Kidney (tissue), 14 donors: ENCODE data around the gene OBSCN. TPM values are rescaled to one million over a fixed set of nuclear protein-coding genes. Genes with fewer than 3 reads are reported as not detected.

ENCODE experiments used
- DNase-seq, 5 donors: peaks; one replicate each; pipeline ENCODE4 v3.0.0-alpha.2; 2013 to 2020
- FAIRE-seq: peaks from 2 replicates; lab custom pipeline; 2012; peaks lifted over from hg19 to GRCh38; lab: Jason Lieb, UNC
- H3K27ac ChIP-seq, 2 donors: one replicate each; pipeline ENCODE4 v1.7.0; 2013; ENCODE audit warnings: low read depth in 2 of 2, low read length in 2 of 2, inconsistent platforms in 1 of 2
- H3K27me3 ChIP-seq: one replicate; pipeline ENCODE4 v1.7.1; 2013; ENCODE audit warnings: low read length, inconsistent platforms; ENCODE audit not compliant: control insufficient read depth, insufficient read depth
- H3K36me3 ChIP-seq, 3 donors: one replicate each; pipeline versions ENCODE4 v1.7.0 to v1.7.1; 2013; ENCODE audit warnings: low read length in 3 of 3, control low read depth in 1 of 3, inconsistent platforms in 1 of 3; ENCODE audit not compliant: insufficient read depth in 3 of 3, control insufficient read depth in 2 of 3
- H3K4me1 ChIP-seq, 3 donors: one replicate each; pipeline versions ENCODE4 v1.7.0 to v1.7.1; 2013; ENCODE audit warnings: low read length in 3 of 3, inconsistent platforms in 1 of 3, low read depth in 1 of 3; ENCODE audit not compliant: control insufficient read depth in 2 of 3, insufficient read depth in 2 of 3
- H3K4me3 ChIP-seq, 3 donors: one replicate each; pipeline versions ENCODE4 v1.7.0 to v1.8.1; 2013; ENCODE audit warnings: low read length in 3 of 3, control low read depth in 1 of 3, inconsistent platforms in 1 of 3
- H3K9ac ChIP-seq, 3 donors: one replicate each; pipeline versions ENCODE4 v1.7.0 to v1.7.1; 2013; ENCODE audit warnings: low read length in 3 of 3, control low read depth in 1 of 3, inconsistent platforms in 1 of 3
- H3K9me3 ChIP-seq, 3 donors: one replicate each; pipeline versions ENCODE4 v1.7.0 to v1.7.1; 2013; ENCODE audit warnings: low read length in 3 of 3, control low read depth in 1 of 3, inconsistent platforms in 1 of 3; ENCODE audit not compliant: control insufficient read depth in 2 of 3, insufficient read depth in 1 of 3
- intact Hi-C: fragments of 100-400 bp; cut with DNase I; formaldehyde crosslinking; loops from one replicate; pipeline ENCODE4 v1.11.1; 2022
- polyA plus RNA-seq: library from polyadenylated mRNA; stranded (reverse); fragments of 350-450 nt; fragmentation: Illumina TruSeq; extraction: RNeasy Lipid Tissue Mini Kit (QIAGEN cat#74804); gene quantifications from one replicate; pipeline ENCODE4 v1.2.3, GENCODE V29; 2014; ENCODE audit warnings: low read depth, low replicate concordance; ENCODE audit not compliant: insufficient read depth
- total RNA-seq: library from RNA; stranded (reverse); fragmentation: NEBNext Ultra II Directional; extraction: Animal tissue kit (Norgen Biotek cat#: 25700); gene quantifications from one replicate; pipeline ENCODE4 v1.2.1, GENCODE V29; 2021
- TF ChIP-seq, protein P1 (sequence below): IDR thresholded peaks from 3 replicates; pipeline ENCODE4 v1.5.1; 2012; ENCODE audit warnings: mild to moderate bottlenecking, moderate library complexity, borderline replicate concordance; ENCODE audit not compliant: insufficient read depth; ENCODE audit errors: extremely low read depth
- donor health status: control.
- donor health status: control.
- donor health status: control.
- donor health status: control.
- donor health status: control.
- donor health status: DM: yes; HTN: yes; CAD: no.
- donor health status: Normal renal cell carcinoma (clear cell type).

The OBSCN gene
- total and polyA plus RNA-seq, 2 donors from 2014 or later, result 14.5 to 30.0 TPM

DNA sequence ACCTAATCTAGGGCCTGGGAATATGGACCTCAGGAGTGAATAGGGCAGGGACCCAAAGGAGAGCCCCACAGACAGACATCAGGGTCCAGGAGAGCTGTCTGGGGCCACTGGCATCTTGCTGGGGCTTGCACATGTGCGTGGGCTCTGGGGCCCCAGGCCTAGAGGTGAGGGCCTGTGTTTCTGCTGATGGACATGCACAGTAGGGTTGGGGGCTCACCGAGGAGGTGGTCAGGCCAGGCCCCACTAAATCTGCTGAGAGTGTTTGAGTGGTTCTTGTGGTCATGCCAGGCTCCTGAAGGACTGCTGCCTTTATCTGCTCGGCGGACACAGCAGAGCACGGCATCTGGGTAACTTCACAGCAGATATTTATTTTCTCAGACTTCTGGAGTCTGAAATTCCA is 87.4 kb downstream of the OBSCN start:
- H3K4me1 ChIP-seq, result no peaks in the 10 kb centered on the region
- H3K27me3 ChIP-seq, result no peaks in the 10 kb centered on the region
- no peak overlapping the region for H3K27ac ChIP-seq
- TF ChIP-seq, protein P1, sequence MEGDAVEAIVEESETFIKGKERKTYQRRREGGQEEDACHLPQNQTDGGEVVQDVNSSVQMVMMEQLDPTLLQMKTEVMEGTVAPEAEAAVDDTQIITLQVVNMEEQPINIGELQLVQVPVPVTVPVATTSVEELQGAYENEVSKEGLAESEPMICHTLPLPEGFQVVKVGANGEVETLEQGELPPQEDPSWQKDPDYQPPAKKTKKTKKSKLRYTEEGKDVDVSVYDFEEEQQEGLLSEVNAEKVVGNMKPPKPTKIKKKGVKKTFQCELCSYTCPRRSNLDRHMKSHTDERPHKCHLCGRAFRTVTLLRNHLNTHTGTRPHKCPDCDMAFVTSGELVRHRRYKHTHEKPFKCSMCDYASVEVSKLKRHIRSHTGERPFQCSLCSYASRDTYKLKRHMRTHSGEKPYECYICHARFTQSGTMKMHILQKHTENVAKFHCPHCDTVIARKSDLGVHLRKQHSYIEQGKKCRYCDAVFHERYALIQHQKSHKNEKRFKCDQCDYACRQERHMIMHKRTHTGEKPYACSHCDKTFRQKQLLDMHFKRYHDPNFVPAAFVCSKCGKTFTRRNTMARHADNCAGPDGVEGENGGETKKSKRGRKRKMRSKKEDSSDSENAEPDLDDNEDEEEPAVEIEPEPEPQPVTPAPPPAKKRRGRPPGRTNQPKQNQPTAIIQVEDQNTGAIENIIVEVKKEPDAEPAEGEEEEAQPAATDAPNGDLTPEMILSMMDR, result no peak
- peaks cover 0 to 8% (median 0%) of the 10 kb centered on the region in 3 donors for H3K9me3 ChIP-seq
- peak in 1 of 5 donors; percentile 31 for DNase-seq
- H3K36me3 ChIP-seq, result no peaks in the 10 kb centered on the region
- intact Hi-C loops, result no loop called here
- no peak for FAIRE-seq
- no peak overlapping the region for H3K4me3 ChIP-seq
- H3K9ac ChIP-seq, result no peak overlapping the region

GRCh38 chr1:228295981-228296380 is 88.1 kb downstream of the OBSCN start:
- H3K4me3 ChIP-seq, result no peak overlapping the region
- H3K27me3 ChIP-seq, result no peaks in the 10 kb centered on the region
- H3K36me3 ChIP-seq, result no peaks in the 10 kb centered on the region
- no peak for FAIRE-seq
- TF ChIP-seq, protein P1, result no peak
- no peak for DNase-seq
- intact Hi-C loops, result no loop called here
- peaks cover 0 to 8% (median 0%) of the 10 kb centered on the region in 3 donors for H3K9me3 ChIP-seq
- H3K9ac ChIP-seq, result no peak overlapping the region
- H3K4me1 ChIP-seq, result no peaks in the 10 kb centered on the region
- no peak overlapping the region for H3K27ac ChIP-seq

- no peak for FAIRE-seq
- Histone ChIP-seq H3K9ac (no peak overlapping the region), H3K9me3 (peaks cover 0 to 15% (median 3%) of the 10 kb centered on the region in 3 donors), H3K4me1 (no peaks in the 10 kb centered on the region), H3K27me3 (no peaks in the 10 kb centered on the region), H3K36me3 (no peaks in the 10 kb centered on the region), H3K4me3 (no peak overlapping the region), H3K27ac (no peak overlapping the region)
- intact Hi-C loops, result no loop called here
- DNase-seq, result no peak
- TF ChIP-seq, protein P1, result no peak
Measured at GRCh38 chr1:228297242-228297641, 89.4 kb downstream of the OBSCN start.

GRCh38 chr1:228297822-228298221 is 90.0 kb downstream of the OBSCN start:
- TF ChIP-seq, protein P1, result no peak
- FAIRE-seq, result no peak

More at GRCh38 chr1:228297822-228298221, 90.0 kb downstream of the OBSCN start:
- Histone ChIP-seq H3K4me1 (no peaks in the 10 kb centered on the region), H3K27ac (no peak overlapping the region), H3K9ac (no peak overlapping the region), H3K9me3 (peaks cover 0 to 20% (median 3%) of the 10 kb centered on the region in 3 donors), H3K4me3 (no peak overlapping the region), H3K36me3 (no peaks in the 10 kb centered on the region), H3K27me3 (no peaks in the 10 kb centered on the region)
- intact Hi-C loops, result no loop called here
- DNase-seq, result no peak
